ENCODE data around the gene COPS8.

COPS8 gene

DNA sequence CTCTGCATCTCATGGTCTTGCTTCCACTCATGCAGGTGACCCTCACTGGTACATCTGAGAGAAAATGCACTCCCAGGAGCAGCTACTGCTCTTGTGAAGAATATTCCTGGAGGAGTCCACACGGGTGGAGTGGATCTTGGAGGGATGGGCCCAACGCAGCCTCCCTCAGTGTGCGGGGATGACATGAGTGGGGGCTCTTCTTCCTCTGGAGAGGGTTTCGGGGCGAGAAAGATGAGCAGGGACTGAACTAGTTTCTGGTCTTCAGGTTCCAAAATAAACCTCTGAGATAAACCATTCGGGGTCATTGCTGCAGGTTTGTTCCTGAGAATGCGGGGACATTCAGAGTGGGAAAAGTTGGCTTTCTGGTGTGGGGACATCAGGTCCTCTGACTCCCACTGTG is 39.1 kb downstream of the COPS8 start:
- Mint-ChIP-seq H3K9me3 (no peaks in the 10 kb centered on the region), H3K27ac (no peak overlapping the region), H3K36me3 (ENCODE audit: low read depth) (no peaks in the 10 kb centered on the region), H3K4me1 (ENCODE audit: low read depth) (no peaks in the 10 kb centered on the region), H3K27me3 (no peaks in the 10 kb centered on the region), H3K4me3 (no peak overlapping the region)
- intact Hi-C loops (cut with micrococcal nuclease) = no loop called here

DNA sequence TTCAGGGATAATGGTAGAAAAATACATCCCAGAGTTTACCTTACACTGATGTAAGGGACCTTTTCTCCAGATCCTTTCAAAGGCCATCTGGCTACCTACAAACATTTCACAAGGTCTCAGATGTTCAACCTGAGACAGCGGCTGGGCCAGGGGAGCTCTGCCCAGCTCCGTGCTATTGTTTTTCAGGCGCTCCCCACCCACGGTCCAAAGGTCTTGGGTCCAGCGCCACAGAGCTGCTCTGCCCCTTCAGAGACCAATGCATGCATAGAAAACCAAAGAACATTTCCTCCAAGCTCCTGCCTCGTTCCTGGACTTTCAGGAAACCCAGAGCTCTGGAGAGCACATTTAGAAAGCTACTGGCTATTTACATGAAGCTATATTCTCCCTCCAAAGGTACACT is 40.3 kb downstream of the COPS8 start:
- H3K4me3 Mint-ChIP-seq = no peak overlapping the region
- no peaks in the 10 kb centered on the region for H3K9me3 Mint-ChIP-seq
- no peaks in the 10 kb centered on the region for H3K27me3 Mint-ChIP-seq
- H3K36me3 Mint-ChIP-seq (ENCODE audit: low read depth) = no peaks in the 10 kb centered on the region
- no peaks in the 10 kb centered on the region for H3K4me1 Mint-ChIP-seq (ENCODE audit: low read depth)
- intact Hi-C loops (cut with micrococcal nuclease) = no loop called here
- H3K27ac Mint-ChIP-seq = no peak overlapping the region

DNA sequence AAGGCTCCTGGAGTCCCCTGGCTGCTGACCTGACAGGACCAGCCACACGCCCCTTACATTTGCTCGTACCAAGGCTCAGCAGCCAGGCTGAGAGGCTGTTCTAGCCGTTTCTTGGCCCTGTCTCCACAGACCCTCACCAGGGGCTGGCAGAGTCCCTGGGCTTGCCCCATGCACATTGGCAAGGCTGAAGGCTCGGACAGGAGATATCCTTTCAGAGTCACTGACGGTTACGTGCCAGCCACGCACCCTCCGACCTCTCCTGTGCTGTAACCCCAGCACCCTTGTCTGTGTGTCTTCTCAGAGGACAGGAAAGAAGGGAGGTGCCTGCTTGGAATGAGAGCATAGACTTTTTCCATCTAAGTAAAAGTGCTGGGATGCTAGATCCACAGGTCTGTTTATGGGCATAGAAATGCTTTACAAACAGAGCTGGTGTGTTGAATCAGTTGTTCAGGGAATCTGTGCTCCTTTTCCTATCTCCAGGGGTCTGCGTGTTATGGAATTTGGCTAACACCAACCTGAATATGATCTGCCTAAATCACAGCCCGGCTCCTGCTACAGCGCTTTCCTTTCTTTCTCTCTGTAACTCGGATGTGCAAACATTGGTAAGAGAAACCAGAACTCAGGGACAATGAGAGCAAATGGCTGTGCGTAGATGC is 41.0 kb downstream of the COPS8 start:
- H3K27me3 Mint-ChIP-seq = no peaks in the 10 kb centered on the region
- H3K4me3 Mint-ChIP-seq = no peak overlapping the region
- H3K27ac Mint-ChIP-seq = no peak overlapping the region
- no peaks in the 10 kb centered on the region for H3K4me1 Mint-ChIP-seq (ENCODE audit: low read depth)
- H3K36me3 Mint-ChIP-seq (ENCODE audit: low read depth) = no peaks in the 10 kb centered on the region
- no peaks in the 10 kb centered on the region for H3K9me3 Mint-ChIP-seq
- intact Hi-C loops (cut with micrococcal nuclease) = no loop called here

DNA sequence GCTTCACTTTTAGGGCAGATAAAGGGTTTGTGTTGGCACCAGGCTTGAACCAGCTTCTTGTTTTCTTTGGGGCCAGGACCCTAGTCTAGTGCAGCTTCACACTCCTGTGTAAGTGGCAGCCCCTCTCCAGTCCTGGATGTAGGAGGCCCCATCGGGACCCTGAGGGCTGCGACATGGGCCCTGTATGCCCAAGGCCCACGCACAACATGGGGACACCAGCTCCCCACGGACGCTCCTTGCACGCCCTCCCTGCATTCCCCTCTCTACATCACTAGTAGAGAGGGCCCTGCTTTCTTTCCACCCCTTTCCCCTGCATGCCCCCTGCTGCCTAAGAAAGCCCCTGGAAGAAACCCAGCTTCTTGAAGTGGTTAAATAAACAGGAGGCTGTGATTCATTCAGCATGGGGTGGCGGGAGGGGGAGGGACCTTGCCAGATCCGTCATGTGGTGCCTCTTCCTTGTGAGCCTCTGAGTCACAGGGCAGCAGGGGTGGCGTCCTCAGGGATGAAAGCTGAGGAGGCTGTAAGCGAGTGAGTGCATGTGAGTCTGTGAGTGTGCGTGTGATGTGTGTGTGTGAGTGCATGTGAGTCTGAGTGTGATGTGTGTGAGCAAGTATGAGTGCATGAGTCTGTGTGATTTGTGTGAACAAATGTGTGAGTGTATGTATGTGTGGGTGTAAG is 42.5 kb downstream of the COPS8 start:
- no peaks in the 10 kb centered on the region for H3K4me1 Mint-ChIP-seq (ENCODE audit: low read depth)

DNA sequence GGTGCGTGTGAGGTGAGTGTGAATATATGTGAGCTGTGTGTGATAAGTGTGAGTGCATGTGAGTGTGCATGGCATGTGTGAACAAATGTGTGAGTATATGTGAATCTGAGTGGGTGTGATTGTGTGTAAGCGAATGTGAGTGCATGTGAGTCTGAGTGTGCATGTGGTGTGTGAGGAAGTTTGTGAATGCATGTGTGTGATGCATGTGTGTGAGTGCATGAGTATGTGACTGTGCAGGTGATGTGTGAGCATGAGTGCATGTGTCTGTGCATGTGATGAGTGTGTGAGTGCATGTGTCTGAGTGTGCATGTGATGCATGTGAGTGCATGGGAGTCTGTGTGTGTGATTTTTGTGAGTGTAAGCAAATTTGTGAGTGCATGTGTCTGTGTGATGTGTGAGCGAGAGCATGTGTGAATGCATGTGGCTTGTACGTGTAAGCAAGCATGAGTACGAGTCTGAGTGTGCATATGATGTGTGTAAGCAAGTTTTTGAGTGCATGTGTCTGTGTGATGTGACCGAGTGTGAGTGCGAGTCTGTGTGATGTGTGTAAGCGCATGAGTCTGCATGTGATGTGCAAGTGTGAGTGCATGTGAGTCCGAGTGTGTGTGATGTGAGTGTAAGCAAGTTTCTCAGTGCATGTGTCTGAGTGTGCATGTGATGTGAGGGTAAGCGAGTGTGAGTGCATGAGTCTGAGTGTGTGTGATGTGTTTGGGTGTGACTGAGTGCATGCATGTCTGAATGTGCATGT is 43.3 kb downstream of the COPS8 start:
- no peak overlapping the region for H3K27ac Mint-ChIP-seq
- no peaks in the 10 kb centered on the region for H3K9me3 Mint-ChIP-seq
- no peaks in the 10 kb centered on the region for H3K36me3 Mint-ChIP-seq (ENCODE audit: low read depth)
- peaks cover 2% of the 10 kb centered on the region for H3K27me3 Mint-ChIP-seq
- no peaks in the 10 kb centered on the region for H3K4me1 Mint-ChIP-seq (ENCODE audit: low read depth)
- H3K4me3 Mint-ChIP-seq = no peak overlapping the region
- intact Hi-C loops (cut with micrococcal nuclease) = no loop called here

More for the DNA sequence above, 42.5 kb downstream of the COPS8 start:
- no peaks in the 10 kb centered on the region for H3K27me3 Mint-ChIP-seq
- intact Hi-C loops (cut with micrococcal nuclease) = no loop called here
- no peaks in the 10 kb centered on the region for H3K9me3 Mint-ChIP-seq
- no peak overlapping the region for H3K4me3 Mint-ChIP-seq
- no peak overlapping the region for H3K27ac Mint-ChIP-seq
- no peaks in the 10 kb centered on the region for H3K36me3 Mint-ChIP-seq (ENCODE audit: low read depth)

DNA sequence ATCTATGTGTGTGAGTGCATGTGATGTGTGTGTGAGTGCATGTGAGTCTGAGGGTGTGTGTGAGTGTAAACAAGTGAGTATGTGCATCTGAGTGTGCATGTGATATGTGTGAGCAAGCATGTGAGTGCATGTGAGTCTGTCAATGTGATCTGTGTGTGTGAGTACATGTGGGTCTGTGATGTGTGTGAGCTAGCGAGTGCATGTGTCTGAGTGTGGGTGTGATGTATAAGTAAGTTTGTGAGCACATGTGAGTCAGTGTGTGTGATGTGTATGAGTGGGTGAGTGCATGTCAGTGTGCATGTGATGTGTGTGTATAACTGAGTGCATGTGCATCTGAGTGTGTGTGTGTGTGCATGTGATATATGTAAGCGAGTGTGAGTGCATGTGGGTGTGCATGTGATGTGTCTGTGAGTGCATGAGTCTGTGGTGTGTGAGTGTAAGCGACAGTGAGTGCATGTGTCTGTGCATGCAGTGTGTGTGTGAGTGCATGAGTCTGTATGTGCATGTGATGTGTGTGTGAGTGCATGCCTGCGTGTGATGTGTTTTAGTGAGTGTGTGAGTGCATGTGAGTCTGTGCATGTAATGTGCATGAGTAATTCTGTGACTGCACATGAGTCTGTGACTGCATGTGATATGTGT is 44.1 kb downstream of the COPS8 start:
- Mint-ChIP-seq H3K4me1 (ENCODE audit: low read depth) (no peaks in the 10 kb centered on the region), H3K27me3 (peaks cover 2% of the 10 kb centered on the region), H3K9me3 (no peaks in the 10 kb centered on the region), H3K27ac (no peak overlapping the region), H3K36me3 (ENCODE audit: low read depth) (no peaks in the 10 kb centered on the region), H3K4me3 (no peak overlapping the region)
- intact Hi-C loops (cut with micrococcal nuclease) = no loop called here

DNA sequence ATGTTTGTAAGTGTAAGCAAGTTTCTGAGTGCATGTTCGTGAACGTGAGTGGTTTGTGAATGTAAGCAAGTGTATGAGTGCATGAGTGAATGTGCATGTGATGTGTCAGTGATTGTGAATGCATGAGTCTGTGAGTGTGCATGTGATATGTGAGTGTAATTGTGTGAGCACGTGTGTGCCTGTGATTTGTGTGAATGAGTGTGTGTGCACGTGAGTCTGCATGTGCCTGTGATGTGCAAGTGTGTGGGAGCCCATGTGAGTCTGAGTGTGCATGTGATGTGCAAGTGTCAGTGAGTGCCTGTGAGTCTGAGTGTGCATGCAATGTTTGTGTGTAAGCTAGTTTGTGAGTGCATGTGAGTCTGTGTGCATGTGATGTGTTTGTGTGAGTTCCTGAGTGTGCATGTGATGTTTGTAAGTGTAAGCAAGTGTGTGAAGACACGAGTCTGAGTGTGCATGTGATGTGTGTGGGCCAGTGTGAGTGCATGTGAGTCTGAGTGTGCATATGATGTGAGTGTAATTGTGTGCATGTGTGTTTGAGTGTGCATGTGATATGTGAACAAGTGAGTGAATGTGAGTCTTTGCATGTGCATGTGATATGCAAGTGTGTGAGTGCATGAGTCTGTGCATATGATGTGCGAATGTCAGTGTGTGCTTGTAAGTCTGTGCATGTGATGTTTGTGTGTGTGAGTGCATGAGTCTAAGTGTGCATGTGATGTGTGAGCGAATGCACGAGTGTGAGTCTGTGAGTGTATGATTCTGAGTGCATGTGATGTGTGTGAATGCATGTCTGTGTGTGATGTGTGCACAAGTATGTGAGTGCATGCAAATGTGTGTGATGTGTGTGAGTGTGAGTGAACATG is 45.1 kb downstream of the COPS8 start:
- Mint-ChIP-seq H3K4me3 (no peak overlapping the region), H3K27me3 (peaks cover 2% of the 10 kb centered on the region), H3K27ac (no peak overlapping the region), H3K4me1 (ENCODE audit: low read depth) (no peaks in the 10 kb centered on the region), H3K9me3 (no peaks in the 10 kb centered on the region), H3K36me3 (ENCODE audit: low read depth) (no peaks in the 10 kb centered on the region)
- intact Hi-C loops (cut with micrococcal nuclease) = no loop called here

DNA sequence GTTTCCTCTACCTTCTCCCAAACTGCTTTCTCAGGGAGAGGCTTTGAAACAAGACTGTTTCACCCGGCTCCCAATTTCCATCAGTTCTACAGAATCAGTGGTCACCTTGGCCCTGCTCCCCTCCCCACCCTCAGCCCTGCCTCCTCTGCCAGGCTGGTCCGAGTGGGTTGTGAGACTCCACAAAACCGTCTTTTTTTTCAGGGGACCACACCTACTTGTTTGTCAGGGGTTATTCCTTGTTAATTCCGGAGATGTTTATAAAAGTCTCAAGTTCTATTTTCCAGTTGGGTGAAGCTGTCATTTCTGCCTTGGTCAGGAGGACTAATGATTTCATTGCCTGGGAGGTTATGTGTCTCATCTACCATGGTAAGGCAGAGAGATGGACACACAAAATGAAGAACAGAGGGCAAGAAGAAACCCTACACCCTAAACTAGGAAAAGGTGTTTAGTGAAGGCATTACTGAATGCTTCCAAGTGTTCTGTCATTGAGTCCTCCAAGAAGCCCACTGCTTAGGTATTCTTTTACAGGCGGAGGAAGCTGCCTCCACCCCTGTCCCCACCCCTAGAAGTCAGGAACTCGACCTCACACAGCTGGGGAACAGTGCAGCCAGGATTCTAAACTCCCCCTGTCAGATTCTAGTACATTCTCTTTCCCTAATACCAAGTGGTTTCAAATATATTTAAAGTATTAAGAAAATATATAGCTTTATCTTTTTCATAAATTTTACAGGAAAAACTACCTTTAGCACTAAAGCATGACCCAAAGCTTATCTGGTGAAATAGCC is 46.3 kb downstream of the COPS8 start:
- no peak overlapping the region for H3K4me3 Mint-ChIP-seq
- intact Hi-C loops (cut with micrococcal nuclease) = no loop called here
- H3K27me3 Mint-ChIP-seq = peaks cover 2% of the 10 kb centered on the region
- no peaks in the 10 kb centered on the region for H3K9me3 Mint-ChIP-seq
- no peaks in the 10 kb centered on the region for H3K4me1 Mint-ChIP-seq (ENCODE audit: low read depth)
- no peaks in the 10 kb centered on the region for H3K36me3 Mint-ChIP-seq (ENCODE audit: low read depth)
- no peak overlapping the region for H3K27ac Mint-ChIP-seq

DNA sequence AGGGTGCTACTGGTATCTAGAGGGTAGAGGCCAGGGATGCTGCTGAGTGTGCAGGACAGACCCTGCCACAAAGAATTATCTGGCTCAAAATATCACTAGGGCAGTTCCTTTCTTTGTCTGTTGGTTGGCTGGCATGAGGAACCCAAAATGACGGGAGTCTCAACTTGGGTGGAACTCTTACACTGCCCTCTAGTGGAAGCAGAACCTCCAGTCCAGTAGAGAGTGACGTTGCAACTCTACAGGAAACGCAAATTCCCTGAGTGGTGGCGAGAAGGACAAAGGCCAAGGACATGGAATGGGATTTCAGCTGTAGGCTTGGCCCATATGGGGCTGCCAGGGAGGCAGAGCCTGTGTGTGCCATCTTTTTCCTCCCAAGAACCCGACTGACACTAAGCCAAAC is 47.1 kb downstream of the COPS8 start:
- H3K27ac Mint-ChIP-seq = no peak overlapping the region
- peaks cover 2% of the 10 kb centered on the region for H3K27me3 Mint-ChIP-seq
- H3K4me3 Mint-ChIP-seq = no peak overlapping the region
- H3K36me3 Mint-ChIP-seq (ENCODE audit: low read depth) = no peaks in the 10 kb centered on the region
- intact Hi-C loops (cut with micrococcal nuclease) = no loop called here
- no peaks in the 10 kb centered on the region for H3K9me3 Mint-ChIP-seq
- H3K4me1 Mint-ChIP-seq (ENCODE audit: low read depth) = no peaks in the 10 kb centered on the region

DNA sequence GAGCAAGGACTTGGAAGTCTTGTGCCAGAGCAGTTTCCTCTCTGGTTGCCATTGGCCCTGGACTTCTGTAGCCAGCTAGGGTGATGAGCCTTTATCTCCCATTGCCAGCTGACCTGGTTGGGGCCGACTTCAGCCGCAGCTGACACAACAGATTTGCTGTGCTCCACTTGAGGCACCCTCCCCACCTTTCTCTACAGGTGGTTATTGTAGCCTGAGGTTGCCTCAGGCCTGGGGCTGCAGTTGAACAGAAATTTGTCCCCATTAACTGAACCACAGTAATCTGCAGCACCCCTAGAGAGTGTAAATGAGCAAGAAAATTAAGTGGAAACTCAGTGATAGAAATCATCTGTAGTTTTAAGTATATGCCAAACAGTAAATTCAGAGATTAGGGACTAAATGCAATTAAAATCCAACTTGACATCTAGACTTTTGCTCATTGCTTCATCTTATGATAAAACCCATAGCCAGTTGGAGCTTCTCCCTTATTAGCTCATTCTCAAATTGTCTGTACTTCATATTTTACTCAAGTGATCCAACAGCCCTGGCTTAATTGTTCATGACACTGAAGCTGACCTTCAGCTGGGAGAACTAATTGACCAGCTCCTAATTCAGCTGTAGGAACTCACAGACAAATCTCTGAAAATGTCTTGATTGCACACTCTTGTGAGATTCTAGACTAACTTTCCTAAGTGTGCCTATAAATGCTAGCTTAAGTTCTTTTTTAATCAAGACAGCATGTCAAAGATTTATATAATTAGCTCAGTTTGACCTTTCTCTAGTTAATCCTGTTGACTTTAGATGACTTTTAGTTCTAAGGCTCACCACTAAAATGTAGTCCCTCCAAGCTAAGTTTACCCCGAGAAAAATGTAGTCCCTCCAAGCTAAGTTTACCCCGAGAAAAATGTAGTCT is 48.9 kb downstream of the COPS8 start:
- H3K4me3 Mint-ChIP-seq = no peak overlapping the region
- intact Hi-C loops (cut with micrococcal nuclease) = no loop called here
- peaks cover 2% of the 10 kb centered on the region for H3K27me3 Mint-ChIP-seq
- H3K36me3 Mint-ChIP-seq (ENCODE audit: low read depth) = no peaks in the 10 kb centered on the region
- no peaks in the 10 kb centered on the region for H3K4me1 Mint-ChIP-seq (ENCODE audit: low read depth)
- H3K9me3 Mint-ChIP-seq = no peaks in the 10 kb centered on the region
- H3K27ac Mint-ChIP-seq = no peak overlapping the region

DNA sequence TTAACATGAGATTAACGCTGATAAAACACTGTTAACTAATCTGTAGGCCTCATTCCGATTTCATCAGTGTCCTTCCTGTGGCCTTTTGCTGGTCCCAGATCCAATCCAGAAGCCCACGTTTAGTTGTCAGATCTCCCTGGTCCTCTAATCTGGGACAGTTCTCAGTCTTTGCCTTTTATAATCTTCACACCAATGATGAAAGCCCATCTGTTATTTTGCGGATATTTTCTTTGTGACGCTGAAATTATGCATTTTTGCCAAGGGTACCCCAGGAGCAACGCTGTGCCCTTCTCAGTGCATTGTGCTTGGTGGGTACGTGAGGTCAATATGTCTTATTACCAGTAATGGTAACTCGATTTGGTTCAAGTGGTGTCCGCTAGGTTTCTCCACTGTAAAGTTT is 51.1 kb downstream of the COPS8 start:
- H3K4me1 Mint-ChIP-seq (ENCODE audit: low read depth) = no peaks in the 10 kb centered on the region
- no peaks in the 10 kb centered on the region for H3K36me3 Mint-ChIP-seq (ENCODE audit: low read depth)
- H3K27me3 Mint-ChIP-seq = peaks cover 2% of the 10 kb centered on the region
- H3K4me3 Mint-ChIP-seq = no peak overlapping the region
- H3K27ac Mint-ChIP-seq = no peak overlapping the region
- H3K9me3 Mint-ChIP-seq = no peaks in the 10 kb centered on the region
- intact Hi-C loops (cut with micrococcal nuclease) = no loop called here

DNA sequence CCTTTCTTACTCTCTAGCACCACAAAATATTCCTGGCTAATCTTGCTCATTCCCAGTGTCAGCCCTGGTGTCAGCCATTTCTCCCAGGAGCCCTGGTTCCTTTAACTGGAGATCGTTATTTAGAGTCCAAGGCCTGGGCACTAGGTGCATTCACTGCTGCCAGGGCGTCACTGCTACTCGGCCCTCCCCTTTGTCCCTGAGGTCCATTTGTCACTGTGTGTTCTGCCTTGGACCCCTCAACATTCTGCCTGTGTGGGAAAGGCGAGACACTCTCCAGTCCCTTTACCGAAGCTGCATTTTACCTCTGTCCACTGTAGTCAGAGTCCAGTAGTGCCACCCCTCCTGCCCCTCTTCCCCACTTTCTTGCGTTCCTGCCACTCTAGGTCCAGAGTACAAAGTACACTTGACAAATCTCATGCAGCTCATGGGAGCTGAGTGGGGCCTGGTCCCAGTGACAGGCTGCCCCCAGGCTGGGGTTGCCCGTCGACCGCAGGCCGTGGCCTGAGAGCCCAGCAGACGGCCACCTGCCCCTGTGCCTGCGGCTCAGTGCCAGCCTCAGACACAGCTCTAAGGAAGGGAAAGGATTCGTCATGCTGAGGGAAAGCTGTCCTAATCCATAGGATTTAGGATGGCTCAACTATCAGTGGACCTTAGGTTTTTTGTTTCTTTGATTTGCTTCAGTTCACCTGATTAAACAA is 52.1 kb downstream of the COPS8 start:
- Mint-ChIP-seq H3K27ac (no peak overlapping the region), H3K36me3 (ENCODE audit: low read depth) (no peaks in the 10 kb centered on the region), H3K9me3 (no peaks in the 10 kb centered on the region), H3K27me3 (peaks cover 2% of the 10 kb centered on the region), H3K4me1 (ENCODE audit: low read depth) (no peaks in the 10 kb centered on the region), H3K4me3 (no peak overlapping the region)
- intact Hi-C loops (cut with micrococcal nuclease) = no loop called here

All from dendritic cell treated with granulocyte-macrophage colony-stimulating factor and Interleukin-4, amounts not matched to agents 40 ng/mL and 50 ng/mL, for 4 days (primary cell).